HG03135 (cell line): ENCODE measurements around the gene CMKLR1.

Experiments used
- ATAC-seq: cut with Tn5 transposase; IDR thresholded peaks from one replicate; pipeline ENCODE4 v1.9.1; 2021; ENCODE audit warnings: mild to moderate bottlenecking, moderate library complexity; ENCODE audit not compliant: unreplicated experiment

CMKLR1 gene, protein sequence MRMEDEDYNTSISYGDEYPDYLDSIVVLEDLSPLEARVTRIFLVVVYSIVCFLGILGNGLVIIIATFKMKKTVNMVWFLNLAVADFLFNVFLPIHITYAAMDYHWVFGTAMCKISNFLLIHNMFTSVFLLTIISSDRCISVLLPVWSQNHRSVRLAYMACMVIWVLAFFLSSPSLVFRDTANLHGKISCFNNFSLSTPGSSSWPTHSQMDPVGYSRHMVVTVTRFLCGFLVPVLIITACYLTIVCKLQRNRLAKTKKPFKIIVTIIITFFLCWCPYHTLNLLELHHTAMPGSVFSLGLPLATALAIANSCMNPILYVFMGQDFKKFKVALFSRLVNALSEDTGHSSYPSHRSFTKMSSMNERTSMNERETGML

DNA sequence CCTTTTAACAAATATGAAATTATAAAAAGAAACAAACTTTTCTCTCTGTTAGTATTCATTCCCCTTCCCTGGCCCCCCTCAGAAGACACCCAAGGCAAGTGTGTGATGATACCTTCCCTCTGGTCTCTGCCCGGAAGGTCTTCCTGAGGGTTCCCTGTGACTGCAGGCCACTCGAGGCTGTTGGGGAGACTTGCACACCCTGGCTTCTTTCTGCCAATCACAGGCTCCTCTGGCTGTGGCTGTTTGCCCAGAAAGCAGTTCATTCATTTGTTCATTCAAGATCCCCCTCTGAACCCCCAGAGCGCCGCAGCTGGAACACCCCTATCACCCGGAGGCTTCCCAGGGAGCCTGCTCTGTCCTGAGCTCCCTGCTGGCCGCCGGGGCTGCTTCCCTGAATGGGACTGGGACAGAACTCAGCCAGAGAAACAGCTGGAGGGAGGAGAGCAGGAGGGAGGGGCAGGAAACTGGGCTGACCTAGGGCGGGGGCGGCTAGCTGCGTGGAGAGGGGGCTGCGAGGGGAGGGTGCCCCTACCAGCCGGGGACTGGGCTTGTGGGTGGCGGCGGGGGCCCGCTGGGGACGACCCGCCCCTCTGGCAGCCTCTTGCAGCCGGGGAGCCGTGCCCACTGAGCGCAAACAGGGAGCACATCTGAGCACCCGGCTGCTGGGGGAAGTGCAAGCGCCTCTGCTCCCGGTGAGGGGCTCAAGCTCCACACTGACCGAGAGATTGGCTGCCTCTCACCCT is at the start of gene CMKLR1:
CMKLR1 (minus strand) TSS at position 397 of the 743 bp plus-strand sequence. CDS start 45,720 bp downstream, outside the sequence.
- ATAC-seq, result no peak

DNA sequence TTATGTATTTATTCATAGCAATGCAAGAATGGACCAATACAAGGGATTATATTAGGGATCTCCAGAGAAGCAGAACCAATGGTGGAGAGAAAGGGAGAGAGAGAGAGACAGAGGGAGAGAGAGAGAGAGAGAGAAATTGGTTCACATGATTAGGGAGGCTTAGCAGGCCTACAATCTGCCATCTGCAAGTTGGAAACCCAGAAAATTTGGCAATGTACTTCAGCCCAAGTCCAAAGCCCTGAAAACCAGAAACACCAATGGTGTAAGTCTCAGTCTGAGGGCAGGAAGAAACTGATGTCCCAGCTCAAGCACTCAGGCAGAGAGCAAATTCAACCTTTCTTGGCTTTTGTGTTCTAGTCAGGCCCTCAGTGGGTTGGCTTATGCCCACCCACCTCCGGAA is 48.7 kb upstream of the CMKLR1 start:
- ATAC-seq, result no peak

DNA sequence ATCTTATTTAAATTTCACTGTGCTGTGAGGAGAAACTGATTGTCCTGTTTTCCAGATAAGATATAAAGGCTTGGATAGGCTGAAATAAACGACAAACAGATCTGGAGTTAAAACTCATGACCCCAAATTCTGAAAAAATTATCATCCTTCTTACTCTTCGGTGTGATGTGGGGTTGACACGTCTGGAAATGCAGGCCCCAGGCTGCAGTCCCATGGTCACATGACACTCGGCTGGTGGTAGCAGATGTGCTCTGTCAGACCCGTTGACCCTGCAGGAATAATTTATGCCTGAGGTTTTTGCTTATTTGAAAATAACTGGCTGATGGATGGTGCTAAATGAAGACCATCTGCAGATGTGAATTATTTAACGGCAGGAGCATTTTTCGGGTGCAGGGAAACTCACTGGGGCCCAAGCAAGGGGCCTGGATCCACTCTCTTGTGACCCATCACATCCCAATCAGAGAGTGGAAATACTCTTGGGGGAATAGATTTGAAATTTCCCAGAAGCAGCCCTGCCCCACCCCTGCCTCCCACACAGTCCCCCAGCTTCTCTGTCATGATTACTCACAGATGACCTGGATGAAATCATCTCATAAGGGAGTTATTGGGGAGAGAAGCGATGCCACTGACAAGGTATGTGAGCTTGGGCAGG is 47.7 kb upstream of the CMKLR1 start:
- no peak for ATAC-seq

DNA sequence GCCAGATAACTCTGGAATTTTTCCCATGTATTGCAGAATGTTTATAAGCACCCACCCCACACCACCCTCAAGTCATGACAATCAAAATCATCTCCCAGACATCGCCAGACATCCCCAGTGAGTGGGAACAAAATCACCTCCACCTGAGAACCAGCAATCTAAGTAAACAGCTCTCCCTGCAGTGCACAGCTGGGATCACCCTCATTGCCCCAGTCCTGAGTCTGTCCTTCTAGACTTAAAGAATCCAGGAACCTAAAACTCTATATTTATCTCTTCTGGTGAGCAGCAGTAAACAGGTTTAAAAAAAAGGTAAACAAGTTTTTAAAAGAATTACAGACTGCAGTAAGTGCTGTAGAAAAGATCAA is 43.3 kb upstream of the CMKLR1 start:
- no peak for ATAC-seq

DNA sequence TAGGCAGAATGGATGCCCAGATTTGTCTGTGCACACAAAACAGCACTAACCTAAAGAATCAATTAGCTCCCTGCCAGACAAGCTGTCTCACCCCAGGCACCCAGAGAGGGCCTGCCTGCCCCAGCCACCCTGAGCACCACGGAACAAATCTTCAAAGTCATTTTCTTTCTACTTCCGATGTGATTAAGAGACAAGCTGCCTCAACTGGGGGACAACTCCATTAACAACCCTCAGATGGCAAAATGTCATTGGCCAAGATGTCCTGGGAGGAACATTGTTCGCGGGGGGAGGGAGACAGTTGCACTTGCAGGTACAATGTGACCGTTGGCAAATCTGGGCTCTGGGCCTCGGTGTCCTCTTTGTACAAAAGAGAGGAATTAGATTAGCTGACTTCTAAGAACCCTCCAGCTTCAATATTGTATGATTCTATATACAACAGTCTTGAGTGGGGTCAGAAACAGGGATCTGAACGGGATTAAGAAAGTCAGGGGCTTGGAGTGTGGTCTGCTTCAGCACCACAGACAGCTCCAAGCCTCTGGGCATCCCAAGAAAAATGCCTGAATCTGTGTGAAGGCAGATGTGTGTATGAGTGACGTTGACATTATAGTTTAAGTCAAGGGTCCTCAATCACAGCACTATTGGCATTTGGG is 42.8 kb upstream of the CMKLR1 start:
- ATAC-seq, result no peak

DNA sequence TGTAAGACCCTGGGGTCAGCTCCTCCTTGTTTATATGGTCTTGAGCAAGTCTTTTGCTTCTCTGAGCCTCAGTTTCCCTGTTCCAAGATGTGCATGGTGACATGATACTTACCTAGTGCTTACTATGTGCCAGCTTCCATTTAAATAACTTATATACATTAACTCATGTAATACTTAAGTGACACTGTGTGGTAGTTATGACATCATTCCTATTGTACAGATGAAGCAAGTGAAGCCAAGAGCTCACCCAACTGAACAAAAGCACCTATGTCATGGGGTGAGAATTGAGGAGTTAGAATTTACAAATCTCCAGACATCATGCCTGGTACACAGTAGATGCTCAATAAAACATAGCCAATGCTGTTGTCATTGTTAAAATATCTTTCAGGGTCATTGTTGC is 41.3 kb upstream of the CMKLR1 start:
- ATAC-seq, result no peak

DNA sequence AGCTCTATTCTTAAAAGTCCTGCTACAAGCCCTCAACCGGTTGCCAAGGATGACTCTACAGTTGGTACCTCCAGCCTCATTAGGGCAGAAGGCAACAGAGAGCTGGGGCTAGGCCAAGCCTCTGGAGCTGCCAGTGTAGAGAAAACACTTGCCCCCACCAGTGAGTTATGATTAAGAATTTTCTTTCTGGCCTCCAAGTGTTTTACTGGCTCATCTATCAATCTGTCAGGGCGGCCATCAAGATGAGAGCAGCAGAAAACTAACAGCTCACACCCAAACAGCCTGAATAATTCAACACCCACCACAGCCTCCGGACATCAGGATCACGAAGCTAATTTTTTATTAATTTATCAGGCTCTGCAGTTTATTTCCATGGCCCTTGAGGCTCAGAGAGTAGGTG is 40.7 kb upstream of the CMKLR1 start:
- no peak for ATAC-seq

DNA sequence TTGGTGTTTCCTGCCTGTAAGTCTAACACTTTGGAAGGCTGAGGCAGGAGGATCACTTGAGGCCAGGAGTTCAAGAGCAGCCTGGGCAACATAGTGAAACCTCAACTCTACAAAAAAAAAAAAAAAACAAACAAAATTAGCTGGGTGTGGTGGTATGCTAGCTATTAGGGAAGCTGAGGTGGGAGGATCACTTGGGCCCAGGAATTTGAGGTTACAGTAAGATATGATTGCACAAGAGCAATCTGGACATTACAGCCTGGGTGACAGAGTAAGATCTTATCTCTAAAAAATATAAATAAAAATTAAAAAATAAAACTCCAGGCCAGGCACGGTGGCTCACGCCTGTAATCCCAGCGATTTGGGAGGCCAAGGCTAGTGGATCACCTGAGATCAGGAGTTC is 39.8 kb upstream of the CMKLR1 start:
- ATAC-seq, result no peak

DNA sequence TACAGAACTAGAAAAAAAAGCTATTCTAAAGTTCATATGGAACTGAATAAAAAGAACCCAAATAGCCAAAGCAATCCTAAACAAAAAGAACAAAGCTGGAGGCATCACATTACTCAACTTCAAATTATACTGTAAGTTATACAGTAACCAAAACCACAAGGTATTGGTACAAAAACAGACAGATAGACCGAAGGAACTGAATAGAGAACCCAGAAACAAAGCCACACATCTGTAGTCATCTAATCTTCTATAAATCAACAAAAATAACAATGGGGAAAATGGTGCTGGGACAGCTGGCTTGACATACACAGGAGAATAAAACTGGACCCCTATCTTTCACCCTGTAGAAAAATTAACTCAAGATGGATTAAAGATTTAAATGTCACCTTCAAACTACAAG is 38.1 kb upstream of the CMKLR1 start:
- ATAC-seq, result no peak

DNA sequence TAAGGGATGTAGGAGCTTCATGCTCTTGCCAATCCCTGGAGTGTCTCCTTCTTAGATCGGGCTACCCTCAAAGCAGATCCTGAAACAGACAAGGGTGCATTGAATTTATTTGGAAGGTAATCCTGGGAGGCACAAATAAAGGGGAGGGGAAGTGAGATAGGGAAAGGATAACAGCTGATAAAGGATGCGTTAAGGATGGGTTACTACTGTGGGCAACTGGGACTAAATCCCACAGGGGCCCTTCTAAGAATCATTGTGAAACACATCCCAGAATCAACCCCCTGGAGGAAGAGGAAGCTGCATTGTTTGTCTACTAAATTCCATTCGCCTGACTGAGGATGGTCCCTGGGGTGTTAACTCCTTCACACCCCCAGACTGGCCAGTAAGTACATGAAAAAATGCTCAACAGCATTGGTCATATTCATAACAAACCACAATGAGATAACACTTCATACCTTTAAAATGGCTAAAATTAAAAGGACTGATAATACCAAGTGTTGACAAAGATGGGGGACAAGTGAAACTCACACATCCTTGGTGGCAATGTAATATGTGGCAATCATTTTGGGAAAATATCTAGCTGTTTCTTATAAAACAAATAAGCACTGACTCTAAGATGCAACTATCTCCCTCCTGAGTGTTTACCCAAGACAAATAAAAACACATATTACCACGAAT is 37.0 kb upstream of the CMKLR1 start:
- ATAC-seq, result no peak

DNA sequence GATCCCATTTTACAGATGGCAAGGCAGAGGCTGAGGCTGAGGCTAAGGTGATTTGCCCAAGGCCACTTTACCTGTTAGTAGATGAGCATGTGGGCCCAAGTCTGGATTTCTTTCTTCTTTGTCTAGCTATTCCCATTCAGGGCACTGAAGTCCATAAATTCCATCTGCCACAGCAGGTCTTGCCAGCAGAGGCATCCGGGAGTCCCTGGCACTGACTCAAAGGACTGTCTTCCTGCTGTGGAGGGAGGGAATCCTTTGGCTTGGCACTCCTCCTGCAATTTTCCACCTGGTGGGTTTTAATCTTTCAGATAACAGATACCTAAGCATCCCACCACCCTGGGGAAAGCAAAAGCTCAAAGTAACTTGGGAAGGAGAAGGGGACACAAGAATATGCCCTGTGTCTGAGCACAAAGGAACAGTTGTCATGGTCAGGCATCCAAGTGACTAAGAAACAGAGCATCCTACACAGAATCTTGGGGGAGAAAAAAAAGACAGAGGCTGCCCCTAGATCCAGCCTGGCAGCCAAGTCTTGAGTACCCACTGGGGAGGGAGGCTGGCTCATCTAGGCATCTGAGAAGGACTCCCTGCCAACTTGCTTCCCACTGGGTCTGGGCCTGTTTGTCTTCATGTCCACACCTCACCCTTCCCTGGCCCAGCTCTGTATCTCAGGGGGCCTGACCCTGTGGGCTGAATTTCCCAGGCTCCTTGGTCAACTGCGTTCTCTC is 35.6 kb upstream of the CMKLR1 start:
- ATAC-seq, result no peak

DNA sequence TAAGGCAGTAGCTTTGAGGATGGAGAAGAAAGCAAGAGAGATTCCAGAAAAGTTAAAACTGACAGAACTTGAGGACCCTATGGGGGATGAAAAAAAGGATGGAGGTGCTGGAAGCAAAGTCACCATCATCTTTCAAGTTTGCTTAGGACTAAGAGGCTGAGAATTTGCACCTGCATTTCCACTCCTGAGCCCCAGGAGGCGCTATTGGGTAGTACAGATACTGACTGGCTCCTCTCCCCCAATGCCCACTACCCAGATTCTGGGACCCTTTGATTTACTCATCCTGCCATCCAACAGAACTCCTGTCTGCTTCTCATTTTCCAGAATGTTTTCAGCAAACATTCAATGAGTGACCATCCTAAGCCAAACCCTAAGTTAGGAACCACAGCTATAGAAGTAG is 34.0 kb upstream of the CMKLR1 start:
- ATAC-seq, result no peak

DNA sequence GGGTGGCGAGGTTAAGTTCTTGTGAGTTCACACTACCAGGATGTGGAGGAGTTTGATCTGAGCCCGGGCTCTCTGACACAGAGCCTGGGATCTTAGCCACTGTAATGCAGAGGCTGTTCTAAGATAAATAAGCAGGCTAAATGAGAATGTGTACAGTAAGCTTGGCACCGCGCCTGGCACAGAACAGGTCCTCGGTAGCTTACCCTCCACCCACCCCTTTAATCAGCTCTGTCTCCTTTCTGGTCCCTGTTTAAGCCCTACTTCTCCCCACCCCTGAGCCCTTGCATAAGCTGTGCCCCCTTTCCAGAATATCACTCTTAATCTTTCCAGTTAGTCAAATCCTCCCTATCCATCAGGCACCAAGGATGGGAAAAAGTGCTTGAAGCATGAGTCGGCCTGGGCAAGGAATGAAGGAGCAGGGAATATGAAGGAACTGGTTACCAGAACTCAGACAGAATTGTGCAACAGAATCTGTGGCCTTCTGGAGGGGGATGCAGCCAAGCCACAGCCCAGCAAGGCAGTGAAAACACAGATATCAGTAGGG is 32.8 kb upstream of the CMKLR1 start:
- no peak for ATAC-seq

DNA sequence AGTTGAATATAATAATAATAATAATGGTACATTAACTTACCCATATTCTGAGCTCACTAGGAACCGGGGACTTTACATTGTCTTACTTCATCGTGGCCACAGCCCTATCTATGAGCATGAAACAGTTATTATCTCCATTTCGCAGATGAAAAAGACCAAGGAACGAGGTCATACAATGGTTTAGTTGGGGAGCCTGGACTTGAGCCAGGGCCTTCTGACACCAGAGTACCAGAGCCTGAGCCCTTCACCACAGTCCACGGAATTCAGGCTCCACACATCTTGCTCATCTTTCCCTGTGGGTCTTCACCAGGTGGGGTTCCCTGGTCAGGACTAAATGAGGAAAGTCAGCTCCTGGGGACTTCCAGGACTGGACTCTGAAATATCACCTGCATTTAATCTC is 31.3 kb upstream of the CMKLR1 start:
- ATAC-seq, result no peak

DNA sequence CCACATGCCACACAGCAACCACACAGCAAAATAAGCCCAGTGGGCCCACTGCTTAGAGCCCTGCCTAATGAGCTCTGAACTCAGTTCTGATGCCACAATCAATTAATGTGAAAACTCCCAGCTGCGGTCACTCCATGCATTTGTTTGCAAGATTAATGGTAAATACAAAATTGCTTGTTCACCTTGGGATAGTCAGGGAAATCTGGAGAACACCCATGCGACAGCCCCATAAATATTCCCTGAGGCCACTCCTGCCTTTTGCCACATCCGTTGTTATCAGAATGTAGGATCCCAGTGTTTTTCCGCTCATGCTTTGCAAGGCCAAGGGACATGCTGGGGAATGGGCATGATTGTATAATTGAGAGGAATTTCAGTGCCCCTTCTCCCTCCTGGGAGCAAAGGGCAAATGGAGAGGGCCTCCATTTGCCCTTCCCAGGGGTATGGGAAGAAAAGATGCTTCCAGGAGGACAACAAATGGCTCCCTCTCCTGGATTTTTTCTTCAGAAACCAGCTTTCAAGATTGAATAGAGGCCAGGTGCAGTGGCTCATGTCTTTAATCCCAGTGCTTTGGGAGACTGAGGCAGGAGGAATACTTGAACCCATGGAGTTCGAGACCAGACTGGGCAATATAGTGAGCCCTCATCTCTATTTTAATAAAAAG is 30.8 kb upstream of the CMKLR1 start:
- no peak for ATAC-seq

DNA sequence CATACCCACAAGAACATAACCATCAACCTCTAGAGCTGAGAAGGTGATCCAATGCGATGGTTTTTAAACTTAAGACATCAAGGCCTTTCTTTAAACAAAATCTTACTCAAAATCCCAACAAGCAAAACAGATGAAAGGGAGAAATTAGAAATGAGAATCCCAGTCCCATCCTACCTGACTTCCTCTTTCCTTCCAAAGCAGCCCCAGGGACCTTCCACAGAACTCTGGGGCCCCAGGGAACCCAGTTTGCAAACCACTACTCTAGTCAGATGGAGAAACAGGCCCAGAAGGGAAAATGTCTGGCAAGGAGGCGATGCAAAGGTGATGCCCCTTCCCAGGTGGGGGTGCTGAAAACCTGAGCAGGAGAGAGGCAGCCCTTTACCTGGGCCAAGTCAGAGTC is 29.0 kb upstream of the CMKLR1 start:
- no peak for ATAC-seq

DNA sequence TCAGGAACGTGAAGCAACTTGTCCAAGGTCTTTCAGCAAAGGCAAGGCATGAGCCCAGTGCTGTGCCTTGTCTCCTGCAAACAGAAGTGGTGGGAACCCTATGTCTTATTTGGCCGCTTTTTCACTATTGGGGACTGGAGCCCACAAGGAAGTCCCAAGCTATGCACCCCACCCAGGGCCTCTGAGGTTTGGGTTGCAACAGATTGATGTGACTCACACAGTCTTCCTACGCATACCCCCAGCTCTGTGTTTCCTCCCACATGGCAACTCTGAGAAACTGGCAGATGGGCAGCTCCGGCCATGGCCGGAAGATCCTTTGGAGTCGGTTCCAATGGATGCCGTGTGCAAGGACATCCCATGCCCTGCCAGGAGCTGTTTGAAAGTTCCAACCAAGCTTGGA is 28.3 kb upstream of the CMKLR1 start:
- ATAC-seq, result no peak

DNA sequence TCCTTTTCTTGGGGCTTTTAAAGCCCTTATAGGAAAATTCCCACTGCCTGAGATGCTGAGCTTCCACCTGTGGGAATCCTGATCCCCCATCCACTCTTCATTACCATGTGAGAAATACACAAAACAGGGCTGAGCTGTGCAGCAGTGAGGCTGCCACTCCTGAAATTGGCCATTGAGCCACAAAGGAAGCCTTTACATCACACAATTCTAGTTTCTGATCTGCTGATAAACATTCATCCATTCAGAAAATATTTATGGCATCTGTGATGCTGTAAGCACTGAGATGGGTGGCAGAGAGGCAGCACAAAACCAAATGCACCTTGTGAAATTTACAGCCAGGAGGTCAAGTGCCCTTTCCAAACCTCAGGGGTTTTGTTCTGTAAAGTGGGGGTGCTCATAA is 26.2 kb upstream of the CMKLR1 start:
- no peak for ATAC-seq

DNA sequence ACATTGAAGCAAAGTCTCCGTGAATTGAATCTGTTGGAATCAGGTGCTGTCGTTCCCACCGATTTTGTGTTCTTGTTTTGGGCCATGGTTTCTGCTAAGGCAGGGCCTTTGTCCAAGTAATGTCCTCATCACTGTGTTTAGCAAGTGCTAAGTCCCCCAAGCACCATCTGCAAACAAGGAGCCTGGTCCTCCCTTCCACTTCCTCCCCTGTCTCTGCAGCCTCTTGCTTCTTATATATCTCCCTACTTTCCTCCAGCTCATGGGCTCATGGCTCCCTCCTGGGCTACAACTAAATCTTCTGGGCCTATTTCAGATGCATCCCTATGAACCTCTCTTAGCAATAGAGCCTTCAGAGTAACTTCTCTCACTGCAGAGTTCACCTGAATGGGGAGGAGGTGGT is 25.8 kb upstream of the CMKLR1 start:
- ATAC-seq, result no peak

DNA sequence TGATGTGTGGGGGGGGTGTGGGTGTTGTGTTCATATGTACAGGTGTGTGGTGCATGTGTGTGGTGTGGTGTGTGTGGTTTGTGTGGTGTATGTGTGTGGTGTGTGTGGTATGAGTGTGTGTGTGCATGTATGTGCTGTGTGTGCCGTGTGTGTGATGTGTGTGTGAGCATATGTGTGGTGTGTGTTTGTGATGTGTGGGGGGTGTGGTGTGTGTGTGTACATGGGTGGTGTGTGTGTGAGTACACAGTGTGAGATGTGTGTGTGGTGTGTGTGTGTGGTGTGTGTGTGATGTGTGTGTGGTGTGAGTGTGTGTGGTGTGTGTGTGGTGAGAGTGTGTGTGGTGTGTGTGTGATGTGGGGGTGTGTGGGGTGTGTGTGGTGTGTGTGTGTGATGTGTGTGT is 24.5 kb upstream of the CMKLR1 start:
- ATAC-seq, result no peak
